H1 (cell line): ENCODE data around the gene HOXB4. TPM values are rescaled to one million over a fixed set of nuclear protein-coding genes. Genes with fewer than 3 reads are reported as not detected.

Source experiments
- CTCF ChIA-PET: fragments of 300-600 bp; sonication (Branson Sonifier 250); formaldehyde crosslinking; loops from one replicate; lab custom pipeline; 2021; ENCODE audit not compliant: partially characterized antibody; lab: Charles Lee
- POLR2A ChIA-PET: fragments of 300-600 bp; sonication (Branson Sonifier 250); formaldehyde crosslinking; loops from one replicate; lab custom pipeline; 2021; ENCODE audit warnings: inconsistent platforms; ENCODE audit not compliant: partially characterized antibody; lab: Charles Lee
- DNase-seq, 2 experiments: peaks; one replicate each; pipeline versions ENCODE4 v3.0.0 to v3.0.0-alpha.2; 2010 to 2022; ENCODE audit warnings: low spot score in 2 of 2, low read depth in 1 of 2, mixed read lengths in 1 of 2
- FAIRE-seq: peaks from 2 replicates; lab custom pipeline; 2011; peaks lifted over from hg19 to GRCh38; lab: Jason Lieb, UNC
- H2AFZ ChIP-seq: 2 replicates; pipeline ENCODE4 v1.8.1; 2012; ENCODE audit warnings: low read length, inconsistent platforms
- H2AK5ac ChIP-seq: 2 replicates; pipeline ENCODE4 v1.6.1; 2013; ENCODE audit warnings: low read depth, low read length
- H2BK120ac ChIP-seq: replicated peaks from 2 replicates; pipeline ENCODE3; 2013; ENCODE audit warnings: low read depth, low read length, inconsistent platforms
- H2BK12ac ChIP-seq: 2 replicates; pipeline ENCODE4 v1.6.1; 2013; ENCODE audit warnings: low read depth, low read length
- H2BK15ac ChIP-seq: 2 replicates; pipeline ENCODE4 v1.6.1; 2013; ENCODE audit warnings: low read length
- H2BK20ac ChIP-seq: 2 replicates; pipeline ENCODE4 v1.6.1; 2013; ENCODE audit warnings: low read length
- H2BK5ac ChIP-seq: 2 replicates; pipeline ENCODE4 v1.6.1; 2013; ENCODE audit warnings: low read depth, low read length
- H3K14ac ChIP-seq: 2 replicates; pipeline ENCODE4 v1.6.1; 2013; ENCODE audit warnings: inconsistent platforms; ENCODE audit not compliant: insufficient read length
- H3K18ac ChIP-seq: 2 replicates; pipeline ENCODE4 v1.6.1; 2013; ENCODE audit warnings: low read length; ENCODE audit errors: extremely low read depth
- H3K23ac ChIP-seq: 2 replicates; pipeline ENCODE4 v1.6.1; 2013; ENCODE audit warnings: inconsistent platforms; ENCODE audit not compliant: insufficient read length
- H3K23me2 ChIP-seq: 2 replicates; pipeline ENCODE4 v1.6.1; 2013; ENCODE audit warnings: low read depth, low read length
- H3K27ac ChIP-seq: 2 replicates; pipeline ENCODE4 v1.6.1; 2011; ENCODE audit warnings: low read depth, low read length, inconsistent platforms
- H3K27me3 ChIP-seq, 4 experiments: replicated peaks in 1 of 4; 1 replicate in 1 of 4; 2 replicates in 3 of 4; pipeline versions ENCODE4 v1.6.1 to v1.8.1; 2011 to 2013; ENCODE audit warnings: low read length in 3 of 4, mild to moderate bottlenecking in 3 of 4, inconsistent platforms in 2 of 4, mixed read lengths in 2 of 4, moderate library complexity in 1 of 4; ENCODE audit not compliant: control insufficient read depth in 3 of 4, insufficient read depth in 3 of 4; ENCODE audit errors: extremely low read depth in 1 of 4
- H3K36me3 ChIP-seq, 4 experiments: 2 replicates each; pipeline versions ENCODE4 v1.6.1 to v1.8.1; 2011 to 2013; ENCODE audit warnings: mild to moderate bottlenecking in 4 of 4, low read length in 3 of 4, moderate library complexity in 2 of 4, control low read depth in 1 of 4, inconsistent platforms in 1 of 4; ENCODE audit not compliant: insufficient read depth in 4 of 4, control insufficient read depth in 2 of 4
- H3K4ac ChIP-seq: replicated peaks from 2 replicates; pipeline ENCODE3; 2013; ENCODE audit warnings: low read length, low read depth, mixed read lengths, inconsistent platforms; ENCODE audit not compliant: insufficient read length
- H3K4me1 ChIP-seq, 4 experiments: replicated peaks in 1 of 4; 1 replicate in 1 of 4; 2 replicates in 3 of 4; pipeline versions ENCODE4 v1.6.1 to v1.8.1; 2011 to 2013; ENCODE audit warnings: low read length in 3 of 4, inconsistent platforms in 2 of 4, mixed read lengths in 1 of 4; ENCODE audit not compliant: insufficient read depth in 4 of 4, control insufficient read depth in 3 of 4
- H3K4me2 ChIP-seq, 2 experiments: 2 replicates each; pipeline versions ENCODE4 v1.6.1 to v1.8.1; 2011 to 2013; ENCODE audit warnings: low read depth in 2 of 2, low read length in 2 of 2, control low read depth in 1 of 2, inconsistent platforms in 1 of 2, mild to moderate bottlenecking in 1 of 2; ENCODE audit not compliant: insufficient read depth in 1 of 2
- H3K4me3 ChIP-seq, 4 experiments: fragments of 200-600, 300-600 bp in 1 of 4; sonication (generic), shearing (Covaris generic), sonication (Bioruptor Twin) in 1 of 4; 2 replicates each; pipeline versions ENCODE4 v1.5.1 to v1.8.1; 2011 to 2016; ENCODE audit warnings: low read length in 4 of 4, low read depth in 3 of 4, control low read depth in 2 of 4, inconsistent platforms in 2 of 4, mild to moderate bottlenecking in 2 of 4, mixed read lengths in 1 of 4, moderate library complexity in 1 of 4; ENCODE audit not compliant: insufficient read depth in 2 of 4; ENCODE audit errors: extremely low read depth in 1 of 4
- H3K56ac ChIP-seq: replicated peaks from 2 replicates; pipeline ENCODE3; 2013; ENCODE audit warnings: low read depth, mild to moderate bottlenecking, mixed read lengths, low read length, inconsistent platforms; ENCODE audit not compliant: insufficient read length
- H3K79me1 ChIP-seq: 2 replicates; pipeline ENCODE4 v1.6.1; 2013; ENCODE audit warnings: low read depth, low read length, control low read depth
- H3K79me2 ChIP-seq, 2 experiments: 2 replicates each; pipeline versions ENCODE4 v1.6.1 to v1.8.1; 2012 to 2013; ENCODE audit warnings: low read length in 2 of 2, mild to moderate bottlenecking in 2 of 2, inconsistent platforms in 1 of 2; ENCODE audit not compliant: insufficient read depth in 2 of 2, control insufficient read depth in 1 of 2
- H3K9ac ChIP-seq, 4 experiments: replicated peaks in 1 of 4; 1 replicate in 1 of 4; 2 replicates in 3 of 4; pipeline versions ENCODE4 v1.6.1 to v1.8.1; 2011 to 2013; ENCODE audit warnings: low read depth in 3 of 4, low read length in 3 of 4, control low read depth in 2 of 4, mild to moderate bottlenecking in 2 of 4, moderate library complexity in 2 of 4, inconsistent platforms in 1 of 4; ENCODE audit errors: extremely low read depth in 1 of 4
- H3K9me3 ChIP-seq, 2 experiments: 2 replicates each; pipeline versions ENCODE4 v1.6.1 to v1.8.1; 2012 to 2013; ENCODE audit warnings: mild to moderate bottlenecking in 2 of 2, moderate library complexity in 2 of 2, control low read depth in 1 of 2, inconsistent platforms in 1 of 2, low read depth in 1 of 2, low read length in 1 of 2, mixed read lengths in 1 of 2; ENCODE audit not compliant: insufficient read depth in 2 of 2
- H4K20me1 ChIP-seq, 2 experiments: replicated peaks in 1 of 2; 2 replicates each; pipeline versions ENCODE3 to v1.8.1; 2011 to 2013; ENCODE audit warnings: inconsistent platforms in 2 of 2, low read length in 2 of 2, mild to moderate bottlenecking in 1 of 2; ENCODE audit not compliant: insufficient read depth in 2 of 2, control insufficient read depth in 1 of 2
- H4K5ac ChIP-seq: 2 replicates; pipeline ENCODE4 v1.6.1; 2013; ENCODE audit warnings: low read length, low read depth, mixed read lengths, inconsistent platforms; ENCODE audit not compliant: insufficient read length
- H4K8ac ChIP-seq: 2 replicates; pipeline ENCODE4 v1.8.0; 2013; ENCODE audit warnings: mild to moderate bottlenecking, moderate library complexity, low read length, inconsistent platforms; ENCODE audit not compliant: insufficient read depth; ENCODE audit errors: extremely low read depth
- H4K91ac ChIP-seq: replicated peaks from 2 replicates; pipeline ENCODE3; 2013; ENCODE audit warnings: low read length, mixed read lengths, inconsistent platforms; ENCODE audit not compliant: insufficient read length
- CBX8 ChIP-seq: fragments of 300-800, 300-1000 bp; sonication (generic); IDR thresholded peaks from 2 replicates; pipeline ENCODE4 v1.7.1; 2016; ENCODE audit warnings: low read depth, low read length, borderline replicate concordance
- MAFK ChIP-seq: IDR thresholded peaks from 2 replicates; pipeline ENCODE4 v1.6.1; 2012; ENCODE audit warnings: low read depth, mild to moderate bottlenecking, improper control_type of control experiment, low read length
- WGBS, 2 experiments: shearing (Covaris generic) in 1 of 2; methylation state at CpG; one replicate each; pipeline versions ENCODE4 v1.1.6 to v1.1.7; 2013 to 2015; ENCODE audit warnings: low lambda C conversion rate in 2 of 2, mixed read lengths in 2 of 2, inconsistent platforms in 1 of 2, low coverage in 1 of 2, missing lambda C conversion rate in 1 of 2; ENCODE audit not compliant: insufficient replicate concordance in 2 of 2, insufficient coverage in 1 of 2, insufficient read length in 1 of 2; ENCODE audit errors: extremely low coverage in 1 of 2, missing lambda C conversion rate in 1 of 2; 5-methylcytosine and 5-hydroxymethylcytosine counted together
- polyA plus RNA-seq, 7 experiments: library from polyadenylated mRNA; depleted of rRNA in 3 of 7; stranded (reverse) in 5 of 7; unstranded in 2 of 7; fragments of >200 nt in 5 of 7; fragments of 200-250 nt in 2 of 7; gene quantifications; 1 replicate in 5 of 7; 2 replicates in 1 of 7; 4 replicates in 1 of 7; pipeline versions ENCODE4 v1.2.1 to v1.2.3, GENCODE V29; 2011 to 2013; ENCODE audit warnings: missing spikeins in 2 of 7, mixed read lengths in 2 of 7
- total RNA-seq: library from RNA; stranded (reverse); fragmentation: NEBNext Ultra II Directional; extraction: Animal tissue kit (Norgen Biotek cat#: 25700); gene quantifications from 2 replicates; pipeline ENCODE4 v1.2.1, GENCODE V29; 2021

Gene HOXB4
- total and polyA plus RNA-seq, 2 of the 8 experiments (the other 6 are each of a cell fraction or from before 2014, with no cell fraction given) = not detected

GRCh38 chr17:48588528-48588927, 10.4 kb upstream of the HOXB4 start:
- Histone ChIP-seq H3K14ac (no peak overlapping the region), H3K36me3 (peaks cover 0 to 6% (median 0%) of the 10 kb centered on the region in 4 experiments; a peak in 1 of 8 replicates), H4K20me1 (peaks cover 24 to 38% of the 10 kb centered on the region in 2 experiments), H3K18ac (no peak overlapping the region), H3K23ac (no peak overlapping the region), H2BK20ac (no peak overlapping the region), H2AK5ac (no peak overlapping the region), H2AFZ (no peak overlapping the region), H3K27me3 (peaks cover 99 to 100% (median 100%) of the 10 kb centered on the region in 4 experiments), H3K4me3 (no peak overlapping the region), H4K91ac (no peak overlapping the region), H3K4ac (no peak overlapping the region), H3K9ac (no peak overlapping the region), H3K23me2 (no peaks in the 10 kb centered on the region), H3K27ac (no peak overlapping the region), H4K5ac (no peak overlapping the region), H3K79me1 (no peaks in the 10 kb centered on the region), H3K9me3 (no peaks in the 10 kb centered on the region; a peak in 1 of 4 replicates), H3K4me1 (peaks cover 0 to 4% (median 0%) of the 10 kb centered on the region in 4 experiments; a peak in 4 of 7 replicates), H4K8ac (no peak overlapping the region), H2BK5ac (no peak overlapping the region), H3K4me2 (no peak overlapping the region), H2BK120ac (no peak overlapping the region), H3K56ac (no peak overlapping the region), H3K79me2 (no peaks in the 10 kb centered on the region), H2BK12ac (no peak overlapping the region), H2BK15ac (no peak overlapping the region)
- no peak for FAIRE-seq
- TF ChIP-seq CBX8 = peak; percentile 13; the same call in 1 of the 2 replicates
- TF ChIP-seq MAFK = no peak
- WGBS, 2 experiments = 19% methylated on average over 2 of the region's 2 CpGs; no CpG with 5 or more reads in 1 of the 2 experiments
- no peak for DNase-seq
- ChIA-PET POLR2A (interaction anchor here (1.2 to 1.6 kb wide), 2 partner anchors 10 to 34 kb away, joined by 4 read pairs; no protein-coding TSS in a partner anchor), CTCF (interaction anchor here (0.8 to 4.7 kb wide), 21 partner anchors 9 to 373 kb away, joined by 3 to 24 read pairs (median 5); no protein-coding TSS in a partner anchor)
